ENCODE measurements around the gene CMTM3. TPM values are rescaled to one million over a fixed set of nuclear protein-coding genes. Genes with fewer than 3 reads are reported as not detected.

Gene CMTM3
- total and polyA plus RNA-seq, 2 experiments from 2014 or later: 16.4 to 16.6 TPM

DNA sequence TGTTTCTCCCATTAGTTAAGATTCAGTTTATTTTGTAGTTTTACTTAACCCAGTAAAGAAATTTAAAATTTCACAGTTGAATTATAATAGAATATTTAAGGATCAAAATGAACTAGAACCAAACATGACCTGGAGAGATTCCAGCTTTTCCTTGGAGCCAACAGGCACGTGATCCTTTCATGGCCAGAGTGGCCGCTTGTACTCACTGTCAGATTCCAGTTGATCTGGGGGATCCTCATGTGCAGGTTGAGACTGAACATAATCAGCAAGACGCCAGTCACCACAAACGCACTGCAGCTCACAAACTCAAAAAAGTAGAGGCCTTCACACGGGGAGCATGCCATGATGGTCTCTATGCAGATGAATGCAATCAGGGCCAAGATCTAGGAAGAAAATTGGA is 31.7 kb downstream of the CMTM3 start:
- Histone ChIP-seq H3K4me2 (no peak overlapping the region), H3K79me2 (replicated peaks; ENCODE audit: insufficient read depth) (peaks cover 19% of the 10 kb centered on the region; the same call in 1 of the 2 replicates), H3K27me3 (ENCODE audit: insufficient read depth) (no peaks in the 10 kb centered on the region), H3F3A (replicated peaks; ENCODE audit: low read depth) (no peaks in the 10 kb centered on the region), H4K20me1 (replicated peaks; ENCODE audit: insufficient read depth) (peaks cover 13% of the 10 kb centered on the region), H3K9me2 (ENCODE audit: insufficient read depth) (no peaks in the 10 kb centered on the region), H3K4me1 (ENCODE audit: insufficient read depth) (peaks cover 18% of the 10 kb centered on the region), H3K27ac (ENCODE audit: low read depth) (no peak overlapping the region), H2AFZ (no peak overlapping the region), H3K36me3 (ENCODE audit: insufficient read depth) (no peaks in the 10 kb centered on the region), H3K4me3 (no peak overlapping the region)
- H3K36me3 Mint-ChIP-seq (ENCODE audit: low read depth): peaks cover 26% of the 10 kb centered on the region
- no peak for TF ChIP-seq EZH2 (IDR thresholded peaks at IDR 0.05; ENCODE audit: low read depth, unreplicated experiment)
- TF ChIP-seq, protein P1, sequence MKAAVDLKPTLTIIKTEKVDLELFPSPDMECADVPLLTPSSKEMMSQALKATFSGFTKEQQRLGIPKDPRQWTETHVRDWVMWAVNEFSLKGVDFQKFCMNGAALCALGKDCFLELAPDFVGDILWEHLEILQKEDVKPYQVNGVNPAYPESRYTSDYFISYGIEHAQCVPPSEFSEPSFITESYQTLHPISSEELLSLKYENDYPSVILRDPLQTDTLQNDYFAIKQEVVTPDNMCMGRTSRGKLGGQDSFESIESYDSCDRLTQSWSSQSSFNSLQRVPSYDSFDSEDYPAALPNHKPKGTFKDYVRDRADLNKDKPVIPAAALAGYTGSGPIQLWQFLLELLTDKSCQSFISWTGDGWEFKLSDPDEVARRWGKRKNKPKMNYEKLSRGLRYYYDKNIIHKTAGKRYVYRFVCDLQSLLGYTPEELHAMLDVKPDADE (IDR thresholded peaks at IDR 0.05): no peak
- TF ChIP-seq STAT1 (IDR thresholded peaks at IDR 0.05; ENCODE audit: unreplicated experiment): no peak
- TF ChIP-seq, protein P2, sequence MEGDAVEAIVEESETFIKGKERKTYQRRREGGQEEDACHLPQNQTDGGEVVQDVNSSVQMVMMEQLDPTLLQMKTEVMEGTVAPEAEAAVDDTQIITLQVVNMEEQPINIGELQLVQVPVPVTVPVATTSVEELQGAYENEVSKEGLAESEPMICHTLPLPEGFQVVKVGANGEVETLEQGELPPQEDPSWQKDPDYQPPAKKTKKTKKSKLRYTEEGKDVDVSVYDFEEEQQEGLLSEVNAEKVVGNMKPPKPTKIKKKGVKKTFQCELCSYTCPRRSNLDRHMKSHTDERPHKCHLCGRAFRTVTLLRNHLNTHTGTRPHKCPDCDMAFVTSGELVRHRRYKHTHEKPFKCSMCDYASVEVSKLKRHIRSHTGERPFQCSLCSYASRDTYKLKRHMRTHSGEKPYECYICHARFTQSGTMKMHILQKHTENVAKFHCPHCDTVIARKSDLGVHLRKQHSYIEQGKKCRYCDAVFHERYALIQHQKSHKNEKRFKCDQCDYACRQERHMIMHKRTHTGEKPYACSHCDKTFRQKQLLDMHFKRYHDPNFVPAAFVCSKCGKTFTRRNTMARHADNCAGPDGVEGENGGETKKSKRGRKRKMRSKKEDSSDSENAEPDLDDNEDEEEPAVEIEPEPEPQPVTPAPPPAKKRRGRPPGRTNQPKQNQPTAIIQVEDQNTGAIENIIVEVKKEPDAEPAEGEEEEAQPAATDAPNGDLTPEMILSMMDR (conservative IDR thresholded peaks at IDR 0.05; ENCODE audit: low read depth in 2 of 2): no peak
- TF ChIP-seq, protein P3, sequence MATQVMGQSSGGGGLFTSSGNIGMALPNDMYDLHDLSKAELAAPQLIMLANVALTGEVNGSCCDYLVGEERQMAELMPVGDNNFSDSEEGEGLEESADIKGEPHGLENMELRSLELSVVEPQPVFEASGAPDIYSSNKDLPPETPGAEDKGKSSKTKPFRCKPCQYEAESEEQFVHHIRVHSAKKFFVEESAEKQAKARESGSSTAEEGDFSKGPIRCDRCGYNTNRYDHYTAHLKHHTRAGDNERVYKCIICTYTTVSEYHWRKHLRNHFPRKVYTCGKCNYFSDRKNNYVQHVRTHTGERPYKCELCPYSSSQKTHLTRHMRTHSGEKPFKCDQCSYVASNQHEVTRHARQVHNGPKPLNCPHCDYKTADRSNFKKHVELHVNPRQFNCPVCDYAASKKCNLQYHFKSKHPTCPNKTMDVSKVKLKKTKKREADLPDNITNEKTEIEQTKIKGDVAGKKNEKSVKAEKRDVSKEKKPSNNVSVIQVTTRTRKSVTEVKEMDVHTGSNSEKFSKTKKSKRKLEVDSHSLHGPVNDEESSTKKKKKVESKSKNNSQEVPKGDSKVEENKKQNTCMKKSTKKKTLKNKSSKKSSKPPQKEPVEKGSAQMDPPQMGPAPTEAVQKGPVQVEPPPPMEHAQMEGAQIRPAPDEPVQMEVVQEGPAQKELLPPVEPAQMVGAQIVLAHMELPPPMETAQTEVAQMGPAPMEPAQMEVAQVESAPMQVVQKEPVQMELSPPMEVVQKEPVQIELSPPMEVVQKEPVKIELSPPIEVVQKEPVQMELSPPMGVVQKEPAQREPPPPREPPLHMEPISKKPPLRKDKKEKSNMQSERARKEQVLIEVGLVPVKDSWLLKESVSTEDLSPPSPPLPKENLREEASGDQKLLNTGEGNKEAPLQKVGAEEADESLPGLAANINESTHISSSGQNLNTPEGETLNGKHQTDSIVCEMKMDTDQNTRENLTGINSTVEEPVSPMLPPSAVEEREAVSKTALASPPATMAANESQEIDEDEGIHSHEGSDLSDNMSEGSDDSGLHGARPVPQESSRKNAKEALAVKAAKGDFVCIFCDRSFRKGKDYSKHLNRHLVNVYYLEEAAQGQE (IDR thresholded peaks at IDR 0.05; ENCODE audit: unreplicated experiment): no peak
- no peak for TF ChIP-seq POLR2AphosphoS5 (IDR thresholded peaks at IDR 0.05; ENCODE audit: low read depth)
- TF ChIP-seq NANOG (IDR thresholded peaks at IDR 0.05; ENCODE audit: borderline replicate concordance): no peak
- TF ChIP-seq ZNF114 (CRISPR knock-in tag; IDR thresholded peaks at IDR 0.05): no peak
- H3K27ac Mint-ChIP-seq: no peak overlapping the region
- H3K4me3 Mint-ChIP-seq: no peak overlapping the region
- no peak for ATAC-seq
- peaks cover 21% of the 10 kb centered on the region for H3K4me1 Mint-ChIP-seq
- DNase-seq (ENCODE audit: low spot score): no peak
- H3K9me3 Mint-ChIP-seq: 0 out of 3 replicates have a peak, but pooled peaks cover 2% of the 10 kb centered on the region
- H3K27me3 Mint-ChIP-seq (ENCODE audit: insufficient read depth, low read depth, poor library complexity): peaks cover 4% of the 10 kb centered on the region

DNA sequence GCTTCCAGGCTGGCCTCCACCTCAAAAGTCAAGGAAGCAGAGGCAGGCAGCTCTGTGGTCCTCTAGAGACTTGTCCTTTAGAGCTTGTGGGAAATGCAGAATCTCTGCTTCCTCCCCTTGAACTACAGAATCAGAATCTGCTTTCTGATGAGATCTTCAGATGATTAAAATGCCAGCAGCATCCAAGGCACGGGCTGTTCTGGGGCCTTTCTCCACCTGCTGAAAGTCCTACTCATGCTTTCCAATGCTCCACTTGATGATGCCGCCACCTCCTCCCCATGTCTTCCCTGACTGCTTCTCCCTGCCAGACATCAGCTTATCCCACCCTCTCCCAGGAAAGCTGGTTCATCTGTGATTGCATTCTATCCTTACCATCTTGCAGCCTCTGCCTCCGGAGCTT is 33.3 kb downstream of the CMTM3 start:
- Mint-ChIP-seq H3K27ac (no peak overlapping the region), H3K4me1 (peaks cover 21% of the 10 kb centered on the region), H3K9me3 (no peaks in the 10 kb centered on the region), H3K4me3 (no peak overlapping the region), H3K36me3 (ENCODE audit: low read depth) (peaks cover 14% of the 10 kb centered on the region; the same call in 2 of the 3 replicates), H3K27me3 (ENCODE audit: insufficient read depth, low read depth, poor library complexity) (peaks cover 4% of the 10 kb centered on the region)
- no peaks in the 10 kb centered on the region for H3K27me3 ChIP-seq (ENCODE audit: insufficient read depth)
- no peak overlapping the region for H3K4me3 ChIP-seq
- H4K20me1 ChIP-seq (replicated peaks; ENCODE audit: insufficient read depth): peaks cover 13% of the 10 kb centered on the region
- peaks cover 29% of the 10 kb centered on the region; the same call in 1 of the 2 replicates for H3K79me2 ChIP-seq (replicated peaks; ENCODE audit: insufficient read depth)
- no peak overlapping the region for H3K4me2 ChIP-seq
- H3K9me2 ChIP-seq (ENCODE audit: insufficient read depth): no peaks in the 10 kb centered on the region
- no peak for DNase-seq (ENCODE audit: low spot score)
- H3K27ac ChIP-seq (ENCODE audit: low read depth): no peak overlapping the region
- no peaks in the 10 kb centered on the region for H3K36me3 ChIP-seq (ENCODE audit: insufficient read depth)
- H3K4me1 ChIP-seq (ENCODE audit: insufficient read depth): peaks cover 18% of the 10 kb centered on the region
- no peaks in the 10 kb centered on the region for H3F3A ChIP-seq (replicated peaks; ENCODE audit: low read depth)
- H2AFZ ChIP-seq: no peak overlapping the region
- ATAC-seq: no peak
- TF ChIP-seq, protein P1 (IDR thresholded peaks at IDR 0.05): no peak
- TF ChIP-seq CREB1 (CRISPR knock-in tag; IDR thresholded peaks at IDR 0.05; ENCODE audit: low read depth): no peak
- TF ChIP-seq, protein P2 (conservative IDR thresholded peaks at IDR 0.05; ENCODE audit: low read depth in 2 of 2): no peak

All from GM23338 (cell line).